HG03108 (cell line): Measurements from ENCODE around the gene ENO2.

ENCODE experiments used
- ATAC-seq: cut with Tn5 transposase; IDR thresholded peaks from one replicate; pipeline ENCODE4 v1.9.1; 2021; ENCODE audit warnings: moderate library complexity; ENCODE audit not compliant: unreplicated experiment

ENO2 gene

DNA sequence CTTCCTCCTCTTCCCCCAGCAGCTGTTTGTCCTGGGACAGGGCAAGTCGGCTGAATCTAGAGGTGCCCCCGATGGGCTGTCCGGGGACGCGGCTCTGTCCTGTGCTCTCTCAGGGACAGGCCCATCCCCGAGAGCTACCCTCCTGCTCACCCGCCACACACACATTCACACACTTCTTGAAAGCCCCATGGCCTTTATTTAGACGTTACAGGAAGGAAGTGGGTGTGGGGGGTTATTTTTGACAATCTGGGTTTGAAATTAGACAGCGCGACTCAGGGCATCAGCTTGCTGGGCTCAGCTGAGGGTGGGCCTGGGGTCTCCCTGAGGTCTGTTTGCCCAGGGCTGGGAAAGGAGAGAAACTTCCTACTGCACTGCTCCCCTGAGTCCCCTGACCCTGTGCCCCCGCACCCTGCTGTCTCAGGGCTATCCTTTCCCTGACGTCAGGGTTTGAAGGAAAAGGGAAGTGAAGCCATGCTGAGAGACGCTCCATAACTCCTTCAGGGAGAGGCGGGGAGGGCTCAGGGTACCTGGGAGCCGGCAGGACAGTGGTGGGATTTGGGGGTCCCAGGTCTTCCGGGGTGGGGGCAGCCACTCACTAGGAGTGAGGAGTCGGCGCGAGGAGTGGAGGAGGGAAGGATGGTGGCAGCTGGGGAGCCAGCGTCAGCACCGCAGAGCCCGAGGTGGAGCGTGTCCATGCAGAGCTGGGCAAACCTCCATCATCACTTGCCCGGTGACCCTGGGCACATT lies 44.9 kb downstream of the ENO2 start:
- peak; percentile 52 for ATAC-seq

DNA sequence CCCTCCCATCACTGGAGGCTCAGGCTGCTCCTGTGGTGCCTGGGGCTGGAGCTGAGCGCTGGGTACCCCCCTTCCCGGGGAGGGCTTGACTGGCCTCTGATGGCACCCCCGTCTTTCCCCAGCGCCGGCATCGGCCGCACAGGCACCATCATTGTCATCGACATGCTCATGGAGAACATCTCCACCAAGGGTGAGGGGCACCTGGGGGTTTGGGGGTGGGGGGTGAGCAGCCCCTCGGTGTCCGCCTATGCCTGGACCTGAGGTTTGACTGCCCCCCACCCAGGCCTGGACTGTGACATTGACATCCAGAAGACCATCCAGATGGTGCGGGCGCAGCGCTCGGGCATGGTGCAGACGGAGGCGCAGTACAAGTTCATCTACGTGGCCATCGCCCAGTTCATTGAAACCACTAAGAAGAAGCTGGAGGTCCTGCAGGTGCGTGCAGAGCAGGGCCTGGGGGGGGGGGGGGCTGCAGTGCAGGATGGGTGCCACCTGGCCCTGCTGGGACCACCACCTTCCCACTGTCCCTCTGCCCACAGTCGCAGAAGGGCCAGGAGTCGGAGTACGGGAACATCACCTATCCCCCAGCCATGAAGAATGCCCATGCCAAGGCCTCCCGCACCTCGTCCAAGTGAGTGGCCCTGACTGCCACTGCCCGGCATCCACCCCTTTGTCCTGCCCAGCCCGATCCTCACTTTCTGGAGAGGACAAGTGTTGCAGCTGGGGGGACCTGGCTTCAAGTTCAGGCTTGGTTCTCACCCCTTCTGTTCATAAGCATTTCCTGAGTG lies 45.6 kb downstream of the ENO2 start:
- no peak for ATAC-seq

GRCh38 chr12:6960593-6961277 lies 46.4 kb downstream of the ENO2 start:
- ATAC-seq = peak; percentile 32

DNA sequence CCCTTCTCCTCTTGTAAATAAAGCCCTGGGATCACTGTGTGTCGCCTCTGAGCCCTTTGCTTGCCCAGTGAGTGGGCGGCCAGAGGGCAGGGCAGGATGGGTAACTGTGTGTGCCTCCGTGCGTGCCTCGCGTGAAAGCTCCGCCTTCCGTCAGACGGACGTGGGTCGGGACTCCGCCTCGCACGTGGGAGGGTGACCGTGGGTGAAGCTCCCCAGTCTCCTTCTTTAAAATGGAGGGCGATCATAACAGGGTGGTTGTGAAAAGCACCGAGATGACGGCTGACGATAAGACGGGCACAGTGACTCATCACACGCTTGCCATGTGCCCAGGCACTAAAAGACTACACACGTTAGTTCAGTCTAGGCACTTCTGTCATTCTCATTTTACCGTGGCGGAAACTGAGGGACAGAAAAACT lies 46.9 kb downstream of the ENO2 start:
- ATAC-seq = no peak

DNA sequence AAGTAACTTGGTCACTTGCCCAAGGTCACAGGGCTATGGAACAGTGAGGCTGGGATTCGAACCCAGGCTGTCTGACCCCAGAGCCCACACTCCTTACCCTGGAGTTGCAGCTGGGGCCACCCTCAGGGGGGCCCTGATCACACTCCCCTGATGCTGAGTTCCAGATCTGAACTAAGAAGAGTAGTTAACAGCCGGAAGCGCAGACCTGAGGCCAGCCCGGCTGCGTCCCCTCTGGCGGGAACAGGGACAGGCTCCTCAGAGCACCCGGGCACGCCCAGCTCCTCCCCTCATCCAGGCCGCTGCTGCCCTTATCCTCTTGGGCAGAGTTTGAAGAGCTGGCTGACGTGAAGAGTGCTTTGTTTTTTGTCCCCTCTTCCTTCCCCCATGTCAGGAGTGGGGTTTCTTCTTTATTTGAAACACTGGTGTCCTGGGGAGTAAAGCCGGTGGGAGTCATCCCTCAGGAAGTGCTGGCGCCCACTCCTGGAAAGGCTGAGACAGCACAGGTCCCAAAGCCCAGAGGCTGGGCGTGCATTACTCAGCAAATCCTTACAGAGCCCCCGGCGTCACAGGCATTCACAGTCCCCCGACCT lies 47.4 kb downstream of the ENO2 start:
- ATAC-seq = no peak

DNA sequence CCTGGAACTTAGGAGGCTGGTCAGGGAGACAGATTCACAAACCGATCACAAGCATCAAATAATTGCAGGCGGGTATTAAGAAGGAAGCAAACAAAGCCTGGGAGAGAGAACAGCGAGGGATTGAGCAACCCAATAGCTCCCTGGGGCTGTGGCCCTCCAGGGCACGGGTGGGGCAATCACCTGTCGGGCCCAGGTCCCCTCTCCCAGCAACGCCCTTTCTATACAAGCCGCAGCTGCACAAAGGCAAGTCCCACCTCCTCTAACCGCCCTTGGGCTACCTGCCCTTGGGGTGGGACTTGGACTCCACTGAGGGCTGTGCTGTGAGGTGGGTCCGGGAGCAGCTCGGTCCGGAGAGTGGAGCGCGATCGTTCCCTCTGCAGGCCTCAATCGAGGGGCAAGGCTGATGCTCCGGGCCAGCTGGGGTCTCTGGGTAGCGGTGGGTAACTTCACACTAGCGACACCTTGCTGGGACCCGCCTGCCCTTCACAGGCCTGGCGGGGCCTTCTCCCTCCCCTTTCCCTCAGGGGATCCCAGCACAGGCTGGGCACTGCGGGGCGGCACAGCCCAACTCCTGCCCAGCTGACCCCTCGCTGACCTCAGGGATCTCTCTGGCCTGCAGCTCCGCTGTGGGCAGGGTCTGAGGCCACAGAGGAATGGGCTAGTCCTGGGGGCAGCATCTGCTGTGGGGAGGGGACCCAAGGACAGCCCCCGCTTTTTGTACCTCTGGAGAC lies 48.1 kb downstream of the ENO2 start:
- ATAC-seq = no peak

DNA sequence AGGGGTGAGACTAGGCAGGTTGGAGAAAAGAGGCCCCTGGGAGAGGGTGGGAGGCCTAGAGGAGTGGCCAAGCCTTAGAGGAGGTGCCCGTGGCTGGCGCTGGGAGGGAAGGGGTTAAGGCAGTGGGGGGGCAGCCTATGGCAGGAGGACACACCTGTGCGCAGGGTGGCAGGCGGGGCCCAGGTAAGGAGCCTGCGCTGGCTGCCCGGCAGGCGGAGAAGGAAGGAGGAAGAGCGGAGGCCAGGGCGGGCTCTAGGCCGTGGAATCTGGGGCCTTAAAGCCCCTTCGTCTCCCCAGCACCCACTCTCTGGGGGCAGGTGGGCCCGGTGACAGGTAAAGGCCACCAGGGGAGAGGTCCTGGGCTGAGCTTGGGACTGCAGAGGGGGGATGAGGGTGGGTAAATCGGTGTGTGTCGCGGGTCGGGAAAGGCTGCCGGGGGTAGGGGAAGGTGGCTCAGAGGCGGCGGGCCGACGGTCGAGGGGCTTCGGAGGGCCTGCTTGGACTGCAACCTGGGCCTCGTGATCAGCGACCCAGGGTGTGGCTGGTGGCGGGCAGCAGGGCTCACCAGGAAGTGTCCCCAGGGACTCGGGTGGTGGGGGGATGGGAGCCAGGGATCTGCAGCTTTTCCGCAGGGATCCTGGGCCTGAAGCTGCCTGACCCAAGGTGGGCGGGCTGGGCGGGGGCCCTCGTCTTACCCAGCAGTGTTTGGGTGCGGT lies 48.8 kb downstream of the ENO2 start:
- no peak for ATAC-seq

DNA sequence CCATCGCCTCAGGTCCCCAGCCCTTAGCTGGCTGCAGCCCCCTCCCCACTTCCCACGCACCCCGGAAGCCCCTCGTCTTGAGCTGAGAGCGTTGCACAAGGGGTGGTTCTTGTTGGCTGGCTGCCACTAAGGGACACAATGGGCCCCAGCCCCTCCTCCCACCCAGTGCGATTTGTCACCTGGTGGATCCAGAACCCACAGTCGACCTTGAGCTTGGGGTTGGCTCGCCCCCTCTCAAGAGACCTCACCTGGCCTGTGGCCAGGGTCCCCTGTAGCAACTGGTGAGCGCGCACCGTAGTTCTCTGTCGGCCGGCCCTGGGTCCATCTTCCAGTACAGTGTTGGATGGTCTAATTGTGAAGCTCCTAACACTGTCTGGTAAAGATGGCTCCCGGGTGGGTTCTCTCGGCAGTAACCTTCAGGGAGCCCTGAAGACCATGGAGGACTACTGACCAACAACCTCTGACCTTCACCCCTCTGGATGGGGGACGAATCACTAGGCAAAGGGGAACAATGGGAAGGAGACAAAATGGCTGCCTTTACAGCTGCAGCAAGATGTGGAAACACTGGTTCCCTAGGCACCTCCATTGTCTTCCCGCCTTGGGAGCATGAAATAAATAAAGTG lies 49.5 kb downstream of the ENO2 start:
- ATAC-seq = no peak

GRCh38 chr12:6964605-6965025 lies 50.2 kb downstream of the ENO2 start:
- ATAC-seq = no peak

GRCh38 chr12:6965026-6965661 lies 50.8 kb downstream of the ENO2 start:
- ATAC-seq = no peak

DNA sequence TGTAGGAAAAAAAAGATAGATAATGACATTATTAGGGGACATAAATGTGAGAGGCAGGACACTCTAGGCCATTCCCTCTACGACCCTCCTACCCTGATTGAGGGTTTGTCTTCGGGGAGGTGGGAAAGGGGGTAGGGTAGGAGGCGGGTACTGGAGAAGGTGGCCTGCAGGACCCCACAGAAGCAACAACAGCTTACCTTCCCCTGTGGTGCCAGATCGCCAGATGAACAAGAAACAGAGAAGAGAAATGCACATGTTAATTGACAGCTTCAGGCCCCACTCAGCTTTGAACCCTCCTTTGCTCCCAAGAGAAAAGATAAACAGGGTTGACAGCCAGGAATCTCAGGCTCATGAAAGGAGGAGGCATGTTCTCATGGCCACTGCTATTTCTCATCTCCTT lies 51.3 kb downstream of the ENO2 start:
- ATAC-seq = no peak

GRCh38 chr12:6966351-6966750 lies 52.0 kb downstream of the ENO2 start:
- ATAC-seq = no peak

DNA sequence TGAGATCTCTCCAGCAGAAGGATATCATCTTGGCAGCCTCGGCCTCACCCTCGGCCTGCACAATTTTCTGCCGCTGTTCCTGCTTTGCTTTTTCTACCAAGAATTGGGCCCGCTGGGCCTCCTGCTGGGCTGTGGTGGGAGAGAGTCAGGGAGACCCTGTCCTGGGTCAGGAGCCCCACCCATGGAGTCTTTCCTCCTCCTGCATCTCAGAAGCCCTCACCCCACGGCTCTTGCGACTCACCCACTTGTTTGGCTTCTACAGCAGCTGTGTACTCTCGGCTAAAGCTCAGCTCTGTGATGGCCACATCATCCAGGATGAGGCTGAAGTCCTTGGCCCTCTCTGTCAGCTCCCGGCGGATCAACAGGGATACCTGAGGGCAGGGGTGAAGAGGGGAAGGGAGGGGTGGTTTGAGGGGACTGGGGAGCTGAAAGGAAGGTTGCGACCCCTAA lies 53.3 kb downstream of the ENO2 start:
- no peak for ATAC-seq

DNA sequence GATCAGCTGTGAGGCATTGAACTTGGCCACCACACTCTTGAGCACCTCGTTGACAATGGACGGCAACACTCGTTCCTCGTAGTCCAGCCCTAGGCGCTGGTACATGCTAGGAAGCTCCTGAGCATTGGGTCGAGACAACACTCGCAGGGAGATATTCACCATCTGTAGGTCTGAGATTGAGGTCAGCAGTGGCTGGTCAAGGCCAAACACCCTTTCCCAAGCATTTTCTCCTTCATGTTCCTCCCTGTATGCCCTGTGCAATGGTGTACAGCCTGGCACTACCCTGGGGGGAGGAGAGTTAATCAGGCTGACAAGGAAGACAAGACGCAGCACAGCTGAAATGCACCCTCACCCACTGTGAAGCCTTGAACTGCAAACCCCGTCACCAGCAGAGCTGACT lies 54.0 kb downstream of the ENO2 start:
- no peak for ATAC-seq

DNA sequence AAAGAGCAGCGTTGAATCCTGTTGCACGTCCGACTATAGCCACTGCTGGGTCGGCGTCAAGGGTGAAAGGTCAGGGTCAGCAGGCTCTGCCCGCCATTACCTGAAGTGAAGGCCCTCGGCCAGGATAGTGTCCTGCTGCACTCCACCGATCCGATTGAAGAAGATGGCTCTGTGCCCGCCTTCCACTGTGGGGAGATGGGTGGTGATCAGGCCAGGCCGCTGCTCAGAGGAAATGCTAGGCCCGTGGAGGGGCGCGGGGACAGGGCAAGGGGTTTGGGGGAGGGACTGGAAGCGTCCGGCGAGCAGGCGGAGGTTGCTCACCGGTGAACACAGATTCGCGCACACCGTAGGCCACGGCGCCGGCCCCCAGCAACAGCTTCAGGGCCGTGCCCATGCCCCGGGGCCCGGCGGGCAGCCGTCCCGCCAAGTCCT lies 55.7 kb downstream of the ENO2 start:
- ATAC-seq = no peak
